Fibroblast of pulmonary artery (primary cell): ENCODE measurements around the gene GMDS.
A peak's percentile ranks its signal among the peaks of the same experiment; 100 is the strongest.

ENCODE experiments used
- DNase-seq: peaks from one replicate; pipeline ENCODE4 v3.0.0-alpha.2; 2010; ENCODE audit warnings: low read depth
- H3K4me3 ChIP-seq: replicated peaks from 2 replicates; pipeline ENCODE4 v1.5.1; 2011; ENCODE audit warnings: low read depth, mild to moderate bottlenecking, control low read depth, low read length, moderate library complexity
- TF ChIP-seq, protein P1 (sequence below): IDR thresholded peaks from 2 replicates; pipeline ENCODE4 v1.5.1; 2011; ENCODE audit warnings: mild to moderate bottlenecking, control low read depth, low read length, inconsistent platforms; ENCODE audit errors: missing control alignments

GMDS gene

GRCh38 chr6:2102966-2103365 lies 142.4 kb downstream of the GMDS start:
- TF ChIP-seq, protein P1, sequence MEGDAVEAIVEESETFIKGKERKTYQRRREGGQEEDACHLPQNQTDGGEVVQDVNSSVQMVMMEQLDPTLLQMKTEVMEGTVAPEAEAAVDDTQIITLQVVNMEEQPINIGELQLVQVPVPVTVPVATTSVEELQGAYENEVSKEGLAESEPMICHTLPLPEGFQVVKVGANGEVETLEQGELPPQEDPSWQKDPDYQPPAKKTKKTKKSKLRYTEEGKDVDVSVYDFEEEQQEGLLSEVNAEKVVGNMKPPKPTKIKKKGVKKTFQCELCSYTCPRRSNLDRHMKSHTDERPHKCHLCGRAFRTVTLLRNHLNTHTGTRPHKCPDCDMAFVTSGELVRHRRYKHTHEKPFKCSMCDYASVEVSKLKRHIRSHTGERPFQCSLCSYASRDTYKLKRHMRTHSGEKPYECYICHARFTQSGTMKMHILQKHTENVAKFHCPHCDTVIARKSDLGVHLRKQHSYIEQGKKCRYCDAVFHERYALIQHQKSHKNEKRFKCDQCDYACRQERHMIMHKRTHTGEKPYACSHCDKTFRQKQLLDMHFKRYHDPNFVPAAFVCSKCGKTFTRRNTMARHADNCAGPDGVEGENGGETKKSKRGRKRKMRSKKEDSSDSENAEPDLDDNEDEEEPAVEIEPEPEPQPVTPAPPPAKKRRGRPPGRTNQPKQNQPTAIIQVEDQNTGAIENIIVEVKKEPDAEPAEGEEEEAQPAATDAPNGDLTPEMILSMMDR = no peak
- H3K4me3 ChIP-seq = no peak overlapping the region
- no peak for DNase-seq

- TF ChIP-seq, protein P1 = no peak
- no peak overlapping the region for H3K4me3 ChIP-seq
- peak; percentile 70 for DNase-seq
These were observed 143.0 kb downstream of the GMDS start for GRCh38 chr6:2102316-2102883.

GRCh38 chr6:2101213-2101612 lies 144.2 kb downstream of the GMDS start:
- TF ChIP-seq, protein P1 = no peak

DNA sequence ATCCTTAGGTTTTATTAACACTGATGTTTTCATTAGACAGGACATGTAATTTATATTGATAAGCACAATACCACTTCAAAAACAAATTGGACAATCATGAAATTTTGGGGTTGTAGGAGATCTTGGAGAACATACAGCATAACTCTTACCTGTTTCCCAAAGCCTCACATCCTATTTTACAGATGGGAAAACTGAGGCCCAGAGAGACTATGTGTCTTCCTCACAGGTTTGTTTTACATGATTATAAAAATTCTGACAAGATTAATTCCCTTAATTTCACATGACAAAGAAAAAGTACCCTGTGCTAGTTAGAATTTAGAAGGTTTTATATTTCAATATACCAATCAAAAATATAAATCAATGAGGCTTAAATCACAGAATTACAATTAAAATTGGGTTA lies 145.5 kb downstream of the GMDS start:
- no peak for DNase-seq
- TF ChIP-seq, protein P1 = no peak
- no peak overlapping the region for H3K4me3 ChIP-seq

More at GRCh38 chr6:2101213-2101612, 144.2 kb downstream of the GMDS start:
- no peak for DNase-seq
- no peak overlapping the region for H3K4me3 ChIP-seq

- TF ChIP-seq, protein P1 = no peak
- no peak overlapping the region for H3K4me3 ChIP-seq
- no peak for DNase-seq
These were observed 147.9 kb downstream of the GMDS start for GRCh38 chr6:2097464-2097863.

GRCh38 chr6:2094642-2095041 lies 150.8 kb downstream of the GMDS start:
- TF ChIP-seq, protein P1 = no peak
- H3K4me3 ChIP-seq = no peak overlapping the region
- no peak for DNase-seq

DNA sequence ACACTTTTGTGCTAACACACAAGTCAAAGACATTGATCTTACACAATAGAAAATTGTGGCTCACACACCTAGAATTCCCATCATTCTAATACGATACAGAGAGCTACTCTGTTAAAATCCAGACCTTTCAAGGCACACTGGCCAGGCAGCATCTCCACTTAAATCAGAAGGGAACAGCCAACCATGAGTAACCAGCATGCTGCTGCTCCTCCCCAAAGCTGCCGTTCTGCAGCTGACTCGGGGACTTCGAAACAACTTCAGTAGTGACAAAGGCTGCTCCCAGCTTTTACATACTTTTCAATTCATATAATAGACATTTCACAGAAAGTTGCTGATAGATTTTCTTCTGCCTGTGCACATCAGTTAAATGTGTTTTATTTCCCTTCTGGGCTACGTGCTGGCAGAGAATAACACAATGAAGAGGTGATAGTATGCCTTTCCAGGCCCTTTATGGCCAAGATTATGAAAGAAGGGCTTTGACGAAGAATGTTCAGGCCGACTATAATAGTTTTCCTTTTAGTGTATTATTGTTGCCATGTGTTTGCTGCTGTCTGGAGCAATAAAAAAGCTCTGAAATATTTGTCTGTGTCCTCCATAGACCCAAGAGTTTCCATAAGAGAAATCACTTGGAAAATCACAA lies 159.0 kb downstream of the GMDS start:
- DNase-seq = no peak
- TF ChIP-seq, protein P1 = no peak
- H3K4me3 ChIP-seq = no peak overlapping the region
